Astrocyte (in vitro differentiated cells and primary cell): ENCODE data around the gene PLEKHG3. TPM values are rescaled to one million over a fixed set of nuclear protein-coding genes. Genes with fewer than 3 reads are reported as not detected.

Source experiments
- DNase-seq: peaks from one replicate; pipeline ENCODE4 v3.0.0-alpha.2; 2010; ENCODE audit warnings: low read depth
- FAIRE-seq: peaks from 2 replicates; lab custom pipeline; 2011; peaks lifted over from hg19 to GRCh38; lab: Jason Lieb, UNC
- H2AFZ ChIP-seq: 2 replicates; pipeline ENCODE4 v1.6.0; 2012; ENCODE audit warnings: low read depth, low read length, inconsistent platforms
- H3K27ac ChIP-seq: 2 replicates; pipeline ENCODE4 v1.5.1; 2011; ENCODE audit warnings: low read depth, low read length, inconsistent platforms
- H3K27me3 ChIP-seq: 2 replicates; pipeline ENCODE4 v1.6.0; 2011; ENCODE audit warnings: low read length, inconsistent platforms; ENCODE audit not compliant: insufficient read depth
- H3K36me3 ChIP-seq: 2 replicates; pipeline ENCODE4 v1.5.1; 2011; ENCODE audit warnings: low read length, inconsistent platforms; ENCODE audit not compliant: insufficient read depth
- H3K4me1 ChIP-seq: 2 replicates; pipeline ENCODE4 v1.5.1; 2011; ENCODE audit warnings: low read length, inconsistent platforms; ENCODE audit not compliant: insufficient read depth
- H3K4me2 ChIP-seq: 2 replicates; pipeline ENCODE4 v1.6.0; 2012; ENCODE audit warnings: low read length, inconsistent platforms
- H3K4me3 ChIP-seq: 2 replicates; pipeline ENCODE4 v1.5.1; 2011; ENCODE audit warnings: low read depth, mild to moderate bottlenecking, low read length, inconsistent platforms; ENCODE audit not compliant: insufficient read depth
- H3K79me2 ChIP-seq: 2 replicates; pipeline ENCODE4 v1.6.0; 2012; ENCODE audit warnings: mild to moderate bottlenecking, low read length, inconsistent platforms; ENCODE audit not compliant: insufficient read depth
- H3K9ac ChIP-seq: 2 replicates; pipeline ENCODE4 v1.6.0; 2012; ENCODE audit warnings: mild to moderate bottlenecking, low read length, inconsistent platforms
- H3K9me3 ChIP-seq: 2 replicates; pipeline ENCODE4 v1.5.1; 2012; ENCODE audit warnings: low read depth, mild to moderate bottlenecking, low read length, inconsistent platforms; ENCODE audit not compliant: insufficient read depth
- H4K20me1 ChIP-seq: 2 replicates; pipeline ENCODE4 v1.6.0; 2012; ENCODE audit warnings: low read length, inconsistent platforms; ENCODE audit not compliant: insufficient read depth
- H3K27ac Mint-ChIP-seq: one replicate; pipeline ENCODE4 v1.8.0; 2021; ENCODE audit warnings: mild to moderate bottlenecking, mixed read lengths; ENCODE audit not compliant: unreplicated experiment
- H3K27me3 Mint-ChIP-seq: one replicate; pipeline ENCODE4 v1.8.0; 2021; ENCODE audit warnings: low read depth, mixed read lengths; ENCODE audit not compliant: unreplicated experiment
- H3K36me3 Mint-ChIP-seq: one replicate; pipeline ENCODE4 v1.8.0; 2021; ENCODE audit warnings: low read depth, mixed read lengths; ENCODE audit not compliant: unreplicated experiment
- H3K4me1 Mint-ChIP-seq: one replicate; pipeline ENCODE4 v1.8.0; 2021; ENCODE audit warnings: low read depth, mixed read lengths; ENCODE audit not compliant: unreplicated experiment
- H3K4me3 Mint-ChIP-seq: one replicate; pipeline ENCODE4 v1.8.0; 2021; ENCODE audit warnings: mild to moderate bottlenecking, moderate library complexity, mixed read lengths; ENCODE audit not compliant: unreplicated experiment
- H3K9me3 Mint-ChIP-seq: one replicate; pipeline ENCODE4 v1.8.0; 2021; ENCODE audit warnings: mild to moderate bottlenecking, mixed read lengths; ENCODE audit not compliant: unreplicated experiment
- CTCF ChIP-seq: IDR thresholded peaks from 2 replicates; pipeline ENCODE4 v1.5.1; 2011; ENCODE audit warnings: low read depth, mild to moderate bottlenecking, inconsistent platforms, low read length, moderate library complexity; ENCODE audit not compliant: insufficient read depth
- EZH2 ChIP-seq: IDR thresholded peaks from 2 replicates; pipeline ENCODE4 v1.6.1; 2012; ENCODE audit warnings: mild to moderate bottlenecking, low read length, inconsistent platforms; ENCODE audit not compliant: insufficient read depth
- microRNA-seq: library from miRNA; unstranded; fragments of <30 nt; microRNA quantifications from one replicate; pipeline ENCODE4 v1.2.0, GENCODE V29; 2020
- total RNA-seq: library from RNA; stranded (reverse); gene quantifications from 2 replicates; pipeline ENCODE4 v1.2.1, GENCODE V29; 2021

PLEKHG3 gene
- total RNA-seq, 1 donor from 2014 or later, result 98.6 TPM

GRCh38 chr14:64795921-64796320, 91.7 kb downstream of the PLEKHG3 start:
- Histone ChIP-seq H3K4me1 (no peaks in the 10 kb centered on the region), H3K79me2 (no peaks in the 10 kb centered on the region), H3K4me3 (no peak overlapping the region), H3K9ac (no peak overlapping the region), H3K4me2 (no peak overlapping the region), H3K9me3 (no peaks in the 10 kb centered on the region), H2AFZ (no peak overlapping the region), H3K27me3 (no peaks in the 10 kb centered on the region), H4K20me1 (no peaks in the 10 kb centered on the region), H3K36me3 (no peaks in the 10 kb centered on the region), H3K27ac (no peak overlapping the region)
- DNase-seq, result no peak
- Mint-ChIP-seq H3K36me3 (peaks cover 2% of the 10 kb centered on the region), H3K27ac (no peak overlapping the region), H3K27me3 (peaks cover 24% of the 10 kb centered on the region), H3K4me1 (peaks cover 3% of the 10 kb centered on the region), H3K9me3 (no peaks in the 10 kb centered on the region), H3K4me3 (no peak overlapping the region)
- FAIRE-seq, result no peak
- no peak for TF ChIP-seq CTCF
- TF ChIP-seq EZH2, result no peak

- Mint-ChIP-seq H3K9me3 (no peaks in the 10 kb centered on the region), H3K4me3 (no peak overlapping the region), H3K27ac (no peak overlapping the region), H3K4me1 (no peaks in the 10 kb centered on the region), H3K27me3 (peaks cover 24% of the 10 kb centered on the region), H3K36me3 (peaks cover 2% of the 10 kb centered on the region)
- TF ChIP-seq EZH2 (no peak), CTCF (no peak)
- Histone ChIP-seq H3K9me3 (no peaks in the 10 kb centered on the region), H3K36me3 (no peaks in the 10 kb centered on the region), H3K27ac (no peak overlapping the region), H3K9ac (no peak overlapping the region), H3K4me2 (no peak overlapping the region), H2AFZ (no peak overlapping the region), H3K4me1 (no peaks in the 10 kb centered on the region), H3K27me3 (no peaks in the 10 kb centered on the region), H3K79me2 (no peaks in the 10 kb centered on the region), H4K20me1 (no peaks in the 10 kb centered on the region), H3K4me3 (no peak overlapping the region)
- DNase-seq (no peak), FAIRE-seq (no peak)
Measured at GRCh38 chr14:64796369-64796768, 92.1 kb downstream of the PLEKHG3 start.

- Histone ChIP-seq H2AFZ (no peak overlapping the region), H3K79me2 (no peaks in the 10 kb centered on the region), H4K20me1 (no peaks in the 10 kb centered on the region), H3K36me3 (no peaks in the 10 kb centered on the region), H3K9me3 (no peaks in the 10 kb centered on the region), H3K27me3 (no peaks in the 10 kb centered on the region), H3K9ac (no peak overlapping the region), H3K4me2 (no peak overlapping the region), H3K4me3 (no peak overlapping the region), H3K27ac (no peak overlapping the region), H3K4me1 (no peaks in the 10 kb centered on the region)
- Mint-ChIP-seq H3K4me3 (no peak overlapping the region), H3K9me3 (no peaks in the 10 kb centered on the region), H3K27me3 (peaks cover 25% of the 10 kb centered on the region), H3K36me3 (peaks cover under 1% of the 10 kb centered on the region), H3K4me1 (no peaks in the 10 kb centered on the region), H3K27ac (no peak overlapping the region)
- FAIRE-seq (no peak), DNase-seq (no peak)
- TF ChIP-seq EZH2 (no peak), CTCF (no peak)
Measured at GRCh38 chr14:64799555-64799954, 95.3 kb downstream of the PLEKHG3 start.

Small RNA genes lying within 50 kb of the gene (microRNA-seq; reads per million reads assigned to microRNA genes)
- not detected for gene MIR7855

Other genes starting within 250 kb of the PLEKHG3 start
- 2.9 and 3.1 TPM in 2 replicates for gene AKAP5, start 238.9 kb upstream of the PLEKHG3 start, total RNA-seq
- gene ZBTB25, start 200.6 kb upstream of the PLEKHG3 start, total RNA-seq, result 9.5 and 9.7 TPM in 2 replicates
- gene ZBTB1, start 199.7 kb upstream of the PLEKHG3 start, total RNA-seq, result 43.0 and 45.2 TPM in 2 replicates
- gene HSPA2, start 163.7 kb upstream of the PLEKHG3 start, total RNA-seq, result 2.8 and 3.5 TPM in 2 replicates
- gene PPP1R36, start 154.5 kb upstream of the PLEKHG3 start, total RNA-seq, result 0.91 and 0.94 TPM in 2 replicates
- 0.32 and 0.43 TPM in 2 replicates for gene SPTB, start 175.5 kb downstream of the PLEKHG3 start, total RNA-seq
- 45.3 and 48.1 TPM in 2 replicates for gene CHURC1, start 210.0 kb downstream of the PLEKHG3 start, total RNA-seq
- gene GPX2, start 238.3 kb downstream of the PLEKHG3 start, total RNA-seq, result not detected in 2 replicates